ENCODE data around the gene ARID1B.

Gene ARID1B

DNA sequence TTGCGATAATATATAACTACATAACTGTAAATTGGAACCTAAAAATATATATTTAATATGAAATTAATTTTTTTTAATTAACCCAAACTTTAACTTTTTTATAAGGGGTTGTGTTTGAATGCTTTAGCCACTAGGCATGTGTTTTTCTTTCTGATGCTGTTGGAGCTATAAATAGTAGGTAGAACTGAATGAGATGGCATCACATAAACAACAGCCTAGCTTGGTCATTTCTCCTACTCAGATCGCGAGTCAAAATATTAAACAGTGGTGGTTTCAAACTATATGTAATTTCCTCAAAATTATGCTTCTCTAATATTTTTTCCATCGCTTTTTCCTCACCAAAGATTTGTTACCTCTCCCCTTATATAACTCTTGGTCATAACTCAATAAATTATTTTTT is 243.2 kb downstream of the ARID1B start:
- Histone ChIP-seq H3K27ac (ENCODE audit: low read depth, low read length) (peak overlapping the region; percentile 94), H3K4me3 (ENCODE audit: insufficient read depth, low read length, poor library complexity, severe bottlenecking) (peak overlapping the region; percentile 85), H3K27me3 (ENCODE audit: low read length) (no peaks in the 10 kb centered on the region), H3K79me2 (ENCODE audit: insufficient read depth, low read length) (peaks cover 60% of the 10 kb centered on the region), H3K9ac (ENCODE audit: low read length) (peak overlapping the region; percentile 78), H3F3A (ENCODE audit: insufficient read depth) (peaks cover 23% of the 10 kb centered on the region), H3K36me3 (ENCODE audit: low read length) (no peaks in the 10 kb centered on the region), H3K9me3 (ENCODE audit: insufficient read depth, low read length) (no peaks in the 10 kb centered on the region), H2AFZ (ENCODE audit: low read depth, low read length, severe bottlenecking) (peak overlapping the region; percentile 49), H3K4me2 (ENCODE audit: low read depth, low read length, poor library complexity, severe bottlenecking) (peak overlapping the region; percentile 95), H4K20me1 (ENCODE audit: low read depth, low read length) (peaks cover 5% of the 10 kb centered on the region; the same call in 1 of the 2 replicates), H3K9me2 (replicated peaks; ENCODE audit: insufficient read depth, low read length) (no peaks in the 10 kb centered on the region)
- TF ChIP-seq EZH2phosphoT487 (conservative IDR thresholded peaks at IDR 0.05; ENCODE audit: low read length): no peak
- TF ChIP-seq, protein P1, sequence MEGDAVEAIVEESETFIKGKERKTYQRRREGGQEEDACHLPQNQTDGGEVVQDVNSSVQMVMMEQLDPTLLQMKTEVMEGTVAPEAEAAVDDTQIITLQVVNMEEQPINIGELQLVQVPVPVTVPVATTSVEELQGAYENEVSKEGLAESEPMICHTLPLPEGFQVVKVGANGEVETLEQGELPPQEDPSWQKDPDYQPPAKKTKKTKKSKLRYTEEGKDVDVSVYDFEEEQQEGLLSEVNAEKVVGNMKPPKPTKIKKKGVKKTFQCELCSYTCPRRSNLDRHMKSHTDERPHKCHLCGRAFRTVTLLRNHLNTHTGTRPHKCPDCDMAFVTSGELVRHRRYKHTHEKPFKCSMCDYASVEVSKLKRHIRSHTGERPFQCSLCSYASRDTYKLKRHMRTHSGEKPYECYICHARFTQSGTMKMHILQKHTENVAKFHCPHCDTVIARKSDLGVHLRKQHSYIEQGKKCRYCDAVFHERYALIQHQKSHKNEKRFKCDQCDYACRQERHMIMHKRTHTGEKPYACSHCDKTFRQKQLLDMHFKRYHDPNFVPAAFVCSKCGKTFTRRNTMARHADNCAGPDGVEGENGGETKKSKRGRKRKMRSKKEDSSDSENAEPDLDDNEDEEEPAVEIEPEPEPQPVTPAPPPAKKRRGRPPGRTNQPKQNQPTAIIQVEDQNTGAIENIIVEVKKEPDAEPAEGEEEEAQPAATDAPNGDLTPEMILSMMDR (IDR thresholded peaks at IDR 0.05; ENCODE audit: insufficient read depth, low read length, poor library complexity, severe bottlenecking): no peak

- Histone ChIP-seq H3K9me2 (replicated peaks; ENCODE audit: insufficient read depth, low read length) (no peaks in the 10 kb centered on the region), H3K27me3 (ENCODE audit: low read length) (no peaks in the 10 kb centered on the region), H3K4me3 (ENCODE audit: insufficient read depth, low read length, poor library complexity, severe bottlenecking) (peak overlapping the region; percentile 85), H4K20me1 (ENCODE audit: low read depth, low read length) (peaks cover 5% of the 10 kb centered on the region; the same call in 1 of the 2 replicates), H3K9ac (ENCODE audit: low read length) (peak overlapping the region; percentile 78), H3K9me3 (ENCODE audit: insufficient read depth, low read length) (no peaks in the 10 kb centered on the region), H3K36me3 (ENCODE audit: low read length) (no peaks in the 10 kb centered on the region), H3K27ac (ENCODE audit: low read depth, low read length) (peak overlapping the region; percentile 94), H3K4me2 (ENCODE audit: low read depth, low read length, poor library complexity, severe bottlenecking) (peak overlapping the region; percentile 95), H3F3A (ENCODE audit: insufficient read depth) (peaks cover 23% of the 10 kb centered on the region), H2AFZ (ENCODE audit: low read depth, low read length, severe bottlenecking) (peak overlapping the region; percentile 49), H3K79me2 (ENCODE audit: insufficient read depth, low read length) (peaks cover 60% of the 10 kb centered on the region)
- TF ChIP-seq, protein P1 (IDR thresholded peaks at IDR 0.05; ENCODE audit: insufficient read depth, low read length, poor library complexity, severe bottlenecking): no peak
- TF ChIP-seq EZH2phosphoT487 (conservative IDR thresholded peaks at IDR 0.05; ENCODE audit: low read length): no peak
These were observed 243.7 kb downstream of the ARID1B start for GRCh38 chr6:157020881-157021343.

GRCh38 chr6:157021344-157021992 is 244.3 kb downstream of the ARID1B start:
- TF ChIP-seq, protein P1 (IDR thresholded peaks at IDR 0.05; ENCODE audit: insufficient read depth, low read length, poor library complexity, severe bottlenecking): peak; percentile 9
- TF ChIP-seq EZH2phosphoT487 (conservative IDR thresholded peaks at IDR 0.05; ENCODE audit: low read length): no peak
- Histone ChIP-seq H3K4me3 (ENCODE audit: insufficient read depth, low read length, poor library complexity, severe bottlenecking) (peak overlapping the region; percentile 85), H3K79me2 (ENCODE audit: insufficient read depth, low read length) (peaks cover 59% of the 10 kb centered on the region), H3K36me3 (ENCODE audit: low read length) (no peaks in the 10 kb centered on the region), H3F3A (ENCODE audit: insufficient read depth) (peaks cover 23% of the 10 kb centered on the region), H2AFZ (ENCODE audit: low read depth, low read length, severe bottlenecking) (peak overlapping the region; percentile 67), H3K9me3 (ENCODE audit: insufficient read depth, low read length) (no peaks in the 10 kb centered on the region), H3K9me2 (replicated peaks; ENCODE audit: insufficient read depth, low read length) (no peaks in the 10 kb centered on the region), H3K27ac (ENCODE audit: low read depth, low read length) (peak overlapping the region; percentile 94), H4K20me1 (ENCODE audit: low read depth, low read length) (peaks cover 5% of the 10 kb centered on the region; the same call in 1 of the 2 replicates), H3K4me2 (ENCODE audit: low read depth, low read length, poor library complexity, severe bottlenecking) (peak overlapping the region; percentile 95), H3K27me3 (ENCODE audit: low read length) (no peaks in the 10 kb centered on the region), H3K9ac (ENCODE audit: low read length) (peak overlapping the region; percentile 78)
